ENCODE data around the gene RGS13.
A peak's percentile ranks its signal among the peaks of the same experiment; 100 is the strongest.

The RGS13 gene

GRCh38 chr1:192635939-192636338, at the start of gene RGS13:
Gene RGS13, plus strand, starts transcription at chr1:192636147. Its CDS starts 8,188 bp downstream, at chr1:192644335.
- no peak for DNase-seq (ENCODE audit: low read depth in 1 of 2, low spot score in 1 of 2)

GRCh38 chr1:192587386-192588266, 48.3 kb upstream of the RGS13 start:
- no peak for DNase-seq (ENCODE audit: low read depth in 1 of 2, low spot score in 1 of 2)

- no peak for DNase-seq (ENCODE audit: low read depth in 1 of 2, low spot score in 1 of 2)
These were observed 47.4 kb upstream of the RGS13 start for GRCh38 chr1:192588546-192588945.

- DNase-seq (ENCODE audit: low read depth in 1 of 2, low spot score in 1 of 2): no peak
These were observed 46.1 kb upstream of the RGS13 start for GRCh38 chr1:192589813-192590212.

- DNase-seq (ENCODE audit: low read depth in 1 of 2, low spot score in 1 of 2): no peak
These were observed 43.4 kb upstream of the RGS13 start for GRCh38 chr1:192592517-192592916.

GRCh38 chr1:192592981-192593708, 42.8 kb upstream of the RGS13 start:
- no peak for DNase-seq (ENCODE audit: low read depth in 1 of 2, low spot score in 1 of 2)

- DNase-seq (ENCODE audit: low read depth in 1 of 2, low spot score in 1 of 2): no peak
These were observed 40.6 kb upstream of the RGS13 start for GRCh38 chr1:192595299-192595698.

- no peak for DNase-seq (ENCODE audit: low read depth in 1 of 2, low spot score in 1 of 2)
These were observed 37.4 kb upstream of the RGS13 start for GRCh38 chr1:192598589-192598988.

- no peak for DNase-seq (ENCODE audit: low read depth in 1 of 2, low spot score in 1 of 2)
These were observed 35.7 kb upstream of the RGS13 start for GRCh38 chr1:192600275-192600674.

- DNase-seq (ENCODE audit: low read depth in 1 of 2, low spot score in 1 of 2): no peak
These were observed 34.8 kb upstream of the RGS13 start for GRCh38 chr1:192601143-192601542.

- DNase-seq (ENCODE audit: low read depth in 1 of 2, low spot score in 1 of 2): no peak
These were observed 34.4 kb upstream of the RGS13 start for GRCh38 chr1:192601567-192601966.

- DNase-seq (ENCODE audit: low read depth in 1 of 2, low spot score in 1 of 2): no peak
These were observed 33.2 kb upstream of the RGS13 start for GRCh38 chr1:192602757-192603156.

GRCh38 chr1:192603218-192603787, 32.6 kb upstream of the RGS13 start:
- DNase-seq (ENCODE audit: low read depth in 1 of 2, low spot score in 1 of 2): no peak

- no peak for DNase-seq (ENCODE audit: low read depth in 1 of 2, low spot score in 1 of 2)
These were observed 30.8 kb upstream of the RGS13 start for GRCh38 chr1:192604979-192605620.

GRCh38 chr1:192608671-192609070, 27.3 kb upstream of the RGS13 start:
- DNase-seq (ENCODE audit: low read depth in 1 of 2, low spot score in 1 of 2): no peak

- DNase-seq (ENCODE audit: low read depth in 1 of 2, low spot score in 1 of 2): peak in 1 of 2 donors; percentile 32
These were observed 26.6 kb upstream of the RGS13 start for GRCh38 chr1:192609110-192610079.

- DNase-seq (ENCODE audit: low read depth in 1 of 2, low spot score in 1 of 2): no peak
These were observed 25.6 kb upstream of the RGS13 start for GRCh38 chr1:192610112-192610889.

GRCh38 chr1:192615055-192615454, 20.9 kb upstream of the RGS13 start:
- no peak for DNase-seq (ENCODE audit: low read depth in 1 of 2, low spot score in 1 of 2)

GRCh38 chr1:192620071-192620635, 15.8 kb upstream of the RGS13 start:
- DNase-seq (ENCODE audit: low read depth in 1 of 2, low spot score in 1 of 2): no peak

All from activated CD4-positive, alpha-beta T cell treated with anti-CD3 and anti-CD28 coated beads, Interleukin-2, amount 50 U/mL, for 24 hours (primary cell).